ENCODE measurements around the gene VEGFC. TPM values are rescaled to one million over a fixed set of nuclear protein-coding genes. Genes with fewer than 3 reads are reported as not detected.

VEGFC gene
- total and polyA plus RNA-seq, 2 donors (not counting 1 experiment from before 2014, with no cell fraction given), result not detected

- Mint-ChIP-seq H3K9me3 (ENCODE audit: insufficient read depth) (no peaks in the 10 kb centered on the region), H3K4me1 (no peaks in the 10 kb centered on the region), H3K4me3 (no peak overlapping the region), H3K27ac (no peak overlapping the region), H3K27me3 (peaks cover 10% of the 10 kb centered on the region)
- Histone ChIP-seq H3K36me3 (replicated peaks in 1 of 2; ENCODE audit: control extremely low read depth in 1 of 2, control insufficient read depth in 1 of 2, extremely low read depth in 1 of 2, insufficient read depth in 2 of 2, low read length in 1 of 2) (no peaks in the 10 kb centered on the region), H3K4me2 (replicated peaks; ENCODE audit: low read depth, low read length, poor library complexity, severe bottlenecking) (no peak overlapping the region), H3K4me1 (ENCODE audit: control insufficient read depth in 2 of 2, insufficient read depth in 2 of 2, low read length in 2 of 2) (no peaks in the 10 kb centered on the region), H3K27ac (ENCODE audit: low read length in 2 of 2) (no peak overlapping the region), H2AFZ (ENCODE audit: insufficient read depth, low read depth, low read length, poor library complexity, severe bottlenecking) (no peak overlapping the region), H3K9me3 (ENCODE audit: control extremely low read depth in 1 of 3, control insufficient read depth in 2 of 3, insufficient read depth in 1 of 3, low read length in 2 of 3) (no peaks in the 10 kb centered on the region), H3K79me2 (ENCODE audit: control insufficient read depth, insufficient read depth, low read length) (no peaks in the 10 kb centered on the region), H3K27me3 (replicated peaks in 1 of 4; ENCODE audit: control extremely low read depth in 1 of 4, control insufficient read depth in 3 of 4, insufficient read depth in 4 of 4, low read length in 3 of 4) (no peaks in the 10 kb centered on the region), H4K20me1 (ENCODE audit: control insufficient read depth, insufficient read depth, low read length, poor library complexity, severe bottlenecking) (no peaks in the 10 kb centered on the region), H3K9ac (ENCODE audit: low read length) (no peak overlapping the region), H3K4me3 (ENCODE audit: control extremely low read depth in 1 of 5, extremely low read depth in 1 of 5, insufficient read depth in 1 of 5, low read depth in 2 of 5, low read length in 4 of 5) (no peak overlapping the region)
- intact Hi-C loops (cut with micrococcal nuclease), result no loop called here
- no peak for ATAC-seq (ENCODE audit: low read depth)
- WGBS (ENCODE audit: insufficient coverage), result 100% methylated on average over 1 of the region's 2 CpGs
- DNase-seq, result no peak
- CTCF ChIA-PET, result no interaction called here
- TF ChIP-seq, protein P1, sequence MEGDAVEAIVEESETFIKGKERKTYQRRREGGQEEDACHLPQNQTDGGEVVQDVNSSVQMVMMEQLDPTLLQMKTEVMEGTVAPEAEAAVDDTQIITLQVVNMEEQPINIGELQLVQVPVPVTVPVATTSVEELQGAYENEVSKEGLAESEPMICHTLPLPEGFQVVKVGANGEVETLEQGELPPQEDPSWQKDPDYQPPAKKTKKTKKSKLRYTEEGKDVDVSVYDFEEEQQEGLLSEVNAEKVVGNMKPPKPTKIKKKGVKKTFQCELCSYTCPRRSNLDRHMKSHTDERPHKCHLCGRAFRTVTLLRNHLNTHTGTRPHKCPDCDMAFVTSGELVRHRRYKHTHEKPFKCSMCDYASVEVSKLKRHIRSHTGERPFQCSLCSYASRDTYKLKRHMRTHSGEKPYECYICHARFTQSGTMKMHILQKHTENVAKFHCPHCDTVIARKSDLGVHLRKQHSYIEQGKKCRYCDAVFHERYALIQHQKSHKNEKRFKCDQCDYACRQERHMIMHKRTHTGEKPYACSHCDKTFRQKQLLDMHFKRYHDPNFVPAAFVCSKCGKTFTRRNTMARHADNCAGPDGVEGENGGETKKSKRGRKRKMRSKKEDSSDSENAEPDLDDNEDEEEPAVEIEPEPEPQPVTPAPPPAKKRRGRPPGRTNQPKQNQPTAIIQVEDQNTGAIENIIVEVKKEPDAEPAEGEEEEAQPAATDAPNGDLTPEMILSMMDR (IDR thresholded peaks at IDR 0.05), result no peak
- no peak for TF ChIP-seq EZH2 (IDR thresholded peaks at IDR 0.05; ENCODE audit: borderline replicate concordance, insufficient read depth, low read depth, low read length, poor library complexity, severe bottlenecking)
- POLR2A ChIA-PET, result no interaction called here
Measured at GRCh38 chr4:176784816-176785215, 7.9 kb downstream of the VEGFC start.

GRCh38 chr4:176782794-176783193, 9.9 kb downstream of the VEGFC start:
- Histone ChIP-seq H4K20me1 (ENCODE audit: control insufficient read depth, insufficient read depth, low read length, poor library complexity, severe bottlenecking) (no peaks in the 10 kb centered on the region), H3K4me1 (ENCODE audit: control insufficient read depth in 2 of 2, insufficient read depth in 2 of 2, low read length in 2 of 2) (no peaks in the 10 kb centered on the region), H3K79me2 (ENCODE audit: control insufficient read depth, insufficient read depth, low read length) (no peaks in the 10 kb centered on the region), H3K4me3 (ENCODE audit: control extremely low read depth in 1 of 5, extremely low read depth in 1 of 5, insufficient read depth in 1 of 5, low read depth in 2 of 5, low read length in 4 of 5) (no peak overlapping the region), H3K36me3 (replicated peaks in 1 of 2; ENCODE audit: control extremely low read depth in 1 of 2, control insufficient read depth in 1 of 2, extremely low read depth in 1 of 2, insufficient read depth in 2 of 2, low read length in 1 of 2) (no peaks in the 10 kb centered on the region), H3K27me3 (replicated peaks in 1 of 4; ENCODE audit: control extremely low read depth in 1 of 4, control insufficient read depth in 3 of 4, insufficient read depth in 4 of 4, low read length in 3 of 4) (no peaks in the 10 kb centered on the region), H3K27ac (ENCODE audit: low read length in 2 of 2) (no peak overlapping the region), H3K9ac (ENCODE audit: low read length) (no peak overlapping the region), H2AFZ (ENCODE audit: insufficient read depth, low read depth, low read length, poor library complexity, severe bottlenecking) (no peak overlapping the region), H3K9me3 (ENCODE audit: control extremely low read depth in 1 of 3, control insufficient read depth in 2 of 3, insufficient read depth in 1 of 3, low read length in 2 of 3) (no peaks in the 10 kb centered on the region), H3K4me2 (replicated peaks; ENCODE audit: low read depth, low read length, poor library complexity, severe bottlenecking) (no peak overlapping the region)
- TF ChIP-seq, protein P1 (IDR thresholded peaks at IDR 0.05), result no peak
- no peak for TF ChIP-seq EZH2 (IDR thresholded peaks at IDR 0.05; ENCODE audit: borderline replicate concordance, insufficient read depth, low read depth, low read length, poor library complexity, severe bottlenecking)
- POLR2A ChIA-PET, result no interaction called here
- ATAC-seq (ENCODE audit: low read depth), result no peak
- Mint-ChIP-seq H3K4me1 (no peaks in the 10 kb centered on the region), H3K4me3 (no peak overlapping the region), H3K27ac (no peak overlapping the region), H3K27me3 (no peaks in the 10 kb centered on the region), H3K9me3 (ENCODE audit: insufficient read depth) (no peaks in the 10 kb centered on the region)
- intact Hi-C loops (cut with micrococcal nuclease), result no loop called here
- 47% methylated on average over 2 of the region's 2 CpGs for WGBS (ENCODE audit: insufficient coverage)
- CTCF ChIA-PET, result no interaction called here
- no peak for DNase-seq

All from B cell (primary cell).